Fibroblast of skin of right quadriceps (primary cell): ENCODE data around the gene MEGF10.

ENCODE experiments used
- DNase-seq: peaks from one replicate; pipeline ENCODE4 v3.0.0-alpha.2; 2013

Gene MEGF10

GRCh38 chr5:127418367-127418766, 127.8 kb downstream of the MEGF10 start:
- DNase-seq = no peak

GRCh38 chr5:127418974-127419682, 128.5 kb downstream of the MEGF10 start:
- DNase-seq = no peak

GRCh38 chr5:127419683-127420257, 129.2 kb downstream of the MEGF10 start:
- no peak for DNase-seq

GRCh38 chr5:127420758-127421157, 130.2 kb downstream of the MEGF10 start:
- DNase-seq = no peak

- no peak for DNase-seq
Measured at GRCh38 chr5:127421471-127421870, 130.9 kb downstream of the MEGF10 start.

GRCh38 chr5:127423173-127423798, 132.7 kb downstream of the MEGF10 start:
- no peak for DNase-seq

- peak; percentile 6 for DNase-seq
Measured at GRCh38 chr5:127425037-127425436, 134.4 kb downstream of the MEGF10 start.

- DNase-seq = no peak
Measured at GRCh38 chr5:127425868-127426267, 135.3 kb downstream of the MEGF10 start.

- DNase-seq = no peak
Measured at GRCh38 chr5:127426661-127427060, 136.1 kb downstream of the MEGF10 start.

- DNase-seq = no peak
Measured at GRCh38 chr5:127428276-127428675, 137.7 kb downstream of the MEGF10 start.

- no peak for DNase-seq
Measured at GRCh38 chr5:127428748-127429147, 138.2 kb downstream of the MEGF10 start.

GRCh38 chr5:127429928-127430327, 139.3 kb downstream of the MEGF10 start:
- no peak for DNase-seq

GRCh38 chr5:127430627-127431026, 140.0 kb downstream of the MEGF10 start:
- DNase-seq = no peak

GRCh38 chr5:127431977-127432585, 141.5 kb downstream of the MEGF10 start:
- no peak for DNase-seq

GRCh38 chr5:127433526-127433925, 142.9 kb downstream of the MEGF10 start:
- DNase-seq = no peak

- DNase-seq = no peak
Measured at GRCh38 chr5:127434588-127434987, 144.0 kb downstream of the MEGF10 start.

- DNase-seq = no peak
Measured at GRCh38 chr5:127435821-127436220, 145.2 kb downstream of the MEGF10 start.

GRCh38 chr5:127439644-127440043, 149.0 kb downstream of the MEGF10 start:
- no peak for DNase-seq

- DNase-seq = peak; percentile 14
Measured at GRCh38 chr5:127440831-127441230, 150.2 kb downstream of the MEGF10 start.

- DNase-seq = peak; percentile 12
Measured at GRCh38 chr5:127441799-127442484, 151.3 kb downstream of the MEGF10 start.

- no peak for DNase-seq
Measured at GRCh38 chr5:127444171-127444570, 153.6 kb downstream of the MEGF10 start.

- no peak for DNase-seq
Measured at GRCh38 chr5:127445328-127445727, 154.7 kb downstream of the MEGF10 start.

- no peak for DNase-seq
Measured at GRCh38 chr5:127446626-127447025, 156.0 kb downstream of the MEGF10 start.
